GM19035 (cell line): ENCODE measurements around the gene FBXO44.
A peak's percentile ranks its signal among the peaks of the same experiment; 100 is the strongest.

Experiments used
- ATAC-seq: cut with Tn5 transposase; IDR thresholded peaks from one replicate; pipeline ENCODE4 v1.9.1; 2021; ENCODE audit not compliant: unreplicated experiment

FBXO44 gene

GRCh38 chr1:11657654-11658053 lies 3.0 kb downstream of the FBXO44 start:
- no peak for ATAC-seq

- no peak for ATAC-seq
These were observed 3.9 kb downstream of the FBXO44 start for GRCh38 chr1:11658542-11658941.

GRCh38 chr1:11659748-11660147 lies 5.1 kb downstream of the FBXO44 start:
- no peak for ATAC-seq

- no peak for ATAC-seq
These were observed 6.4 kb downstream of the FBXO44 start for GRCh38 chr1:11661103-11661502.

GRCh38 chr1:11664336-11665065 lies 9.8 kb downstream of the FBXO44 start:
- peak; percentile 50 for ATAC-seq

GRCh38 chr1:11668516-11668915 lies 13.8 kb downstream of the FBXO44 start:
- no peak for ATAC-seq

GRCh38 chr1:11670747-11671146 lies 16.1 kb downstream of the FBXO44 start:
- no peak for ATAC-seq

GRCh38 chr1:11671205-11671543 lies 16.5 kb downstream of the FBXO44 start:
- ATAC-seq: no peak

GRCh38 chr1:11671544-11672286 lies 17.0 kb downstream of the FBXO44 start:
- no peak for ATAC-seq

- ATAC-seq: no peak
These were observed 18.6 kb downstream of the FBXO44 start for GRCh38 chr1:11673089-11673769.

GRCh38 chr1:11674488-11674887 lies 19.8 kb downstream of the FBXO44 start:
- no peak for ATAC-seq

GRCh38 chr1:11675325-11675724 lies 20.6 kb downstream of the FBXO44 start:
- no peak for ATAC-seq

GRCh38 chr1:11676386-11677103 lies 21.9 kb downstream of the FBXO44 start:
- ATAC-seq: no peak

- ATAC-seq: no peak
These were observed 23.8 kb downstream of the FBXO44 start for GRCh38 chr1:11678442-11678841.

GRCh38 chr1:11680270-11681070 lies 25.8 kb downstream of the FBXO44 start:
- peak; percentile 26 for ATAC-seq

- ATAC-seq: peak; percentile 79
These were observed 26.5 kb downstream of the FBXO44 start, which contains the start of gene MAD2L2 for GRCh38 chr1:11681071-11681771. Gene MAD2L2, minus strand, starts transcription at chr1:11681148. Its CDS starts 547 bp downstream, at chr1:11680601.

GRCh38 chr1:11682287-11682771 lies 27.7 kb downstream of the FBXO44 start:
- ATAC-seq: no peak

- ATAC-seq: no peak
These were observed 28.1 kb downstream of the FBXO44 start for GRCh38 chr1:11682799-11683198.

- ATAC-seq: no peak
These were observed 29.4 kb downstream of the FBXO44 start for GRCh38 chr1:11684070-11684469.
